GM19328 (cell line): Measurements from ENCODE around the gene ADAM17.
"Not testable (repeated sequence)": the region's sequence is repeated elsewhere in the genome, so short reads cannot be mapped to it uniquely, and the experiment has no call there.

Experiments used
- ATAC-seq: cut with Tn5 transposase; IDR thresholded peaks from one replicate; pipeline ENCODE4 v1.9.1; 2021; ENCODE audit warnings: mild to moderate bottlenecking, moderate library complexity; ENCODE audit not compliant: unreplicated experiment

The ADAM17 gene

DNA sequence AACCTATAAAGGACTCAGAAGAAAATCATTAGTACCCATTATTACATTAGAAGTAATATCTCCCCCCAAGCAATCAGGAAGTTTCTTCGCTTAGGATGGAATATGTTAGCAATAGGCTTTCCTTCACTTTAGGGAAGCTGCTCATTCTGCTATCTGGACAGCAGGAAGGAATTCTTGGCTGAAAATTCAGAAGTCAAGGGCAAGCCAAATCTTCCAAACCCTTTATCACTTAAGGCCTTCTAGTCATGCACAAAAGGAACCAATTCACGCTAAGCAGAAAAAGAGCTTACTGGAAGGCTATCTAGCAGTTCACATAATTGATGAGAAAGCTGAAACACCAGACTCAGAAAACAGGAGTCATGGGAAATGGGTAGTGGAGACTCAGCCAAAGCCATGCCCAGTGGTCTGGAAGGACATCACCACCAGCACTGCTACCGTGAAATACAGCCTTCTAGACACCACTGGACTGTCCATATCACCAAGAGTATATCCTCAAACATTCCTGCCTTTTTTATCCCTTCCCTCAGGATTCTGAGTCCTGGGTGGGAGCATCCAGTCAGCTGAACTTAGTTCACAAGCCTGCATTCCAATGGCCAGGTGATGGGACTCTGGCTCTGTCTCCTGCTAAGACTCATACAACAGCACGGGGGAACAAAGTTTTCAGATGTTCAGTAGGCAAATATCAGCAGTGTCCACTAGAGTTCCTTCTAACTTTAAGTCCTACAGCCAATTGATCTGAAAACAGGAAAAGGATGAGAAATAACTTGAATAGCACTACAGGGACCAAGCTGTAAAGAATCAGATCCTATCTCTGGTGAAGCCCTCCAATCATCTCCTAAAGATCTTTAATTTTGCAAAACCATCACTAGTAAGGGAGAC, 14.8 kb upstream of the ADAM17 start:
- no peak for ATAC-seq

- no peak for ATAC-seq
Measured at GRCh38 chr2:9565436-9566153, 10.0 kb upstream of the ADAM17 start.

DNA sequence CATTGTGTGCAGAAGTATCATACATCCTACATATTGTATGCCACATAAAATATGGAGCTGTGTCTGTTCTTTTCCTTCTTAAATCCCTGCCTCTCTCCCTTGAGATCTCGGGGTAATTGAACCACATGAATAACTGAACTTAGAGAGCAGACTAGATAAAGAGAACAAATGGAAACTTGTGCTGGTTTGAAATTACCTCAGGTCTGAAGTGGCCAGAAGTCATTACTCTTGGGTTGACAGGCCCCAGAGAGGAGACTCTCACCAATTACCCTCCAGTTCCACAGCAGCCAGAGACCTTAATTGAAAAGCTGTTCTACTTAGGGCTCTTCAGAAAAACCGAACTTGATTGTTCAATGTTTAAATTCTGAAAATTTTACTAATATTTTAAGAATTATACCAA, 5.0 kb upstream of the ADAM17 start:
- no peak for ATAC-seq

DNA sequence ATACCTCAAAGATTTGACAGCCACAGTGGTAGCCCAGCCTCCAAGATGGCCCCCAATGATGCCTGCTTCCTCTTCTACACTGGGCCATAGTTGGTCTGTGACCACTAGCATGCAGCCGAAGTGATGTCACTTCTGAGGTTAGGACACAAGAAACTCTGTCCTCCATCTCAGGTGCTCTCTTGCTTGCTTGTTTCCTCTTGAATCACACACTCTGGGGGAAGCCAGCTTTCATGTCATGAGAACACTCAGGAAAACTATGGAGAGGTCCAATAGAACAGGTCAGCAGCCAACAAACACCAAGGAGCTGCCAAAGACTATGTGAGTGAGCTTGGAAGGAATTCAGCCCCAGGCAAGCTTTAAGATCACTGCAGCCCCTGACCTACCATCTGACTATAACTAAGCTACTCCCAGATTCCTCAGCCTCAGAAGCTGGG, 3.3 kb upstream of the ADAM17 start:
- ATAC-seq: no peak

GRCh38 chr2:9556121-9556743, 602 bp upstream of the ADAM17 start:
- peak; percentile 23 for ATAC-seq

DNA sequence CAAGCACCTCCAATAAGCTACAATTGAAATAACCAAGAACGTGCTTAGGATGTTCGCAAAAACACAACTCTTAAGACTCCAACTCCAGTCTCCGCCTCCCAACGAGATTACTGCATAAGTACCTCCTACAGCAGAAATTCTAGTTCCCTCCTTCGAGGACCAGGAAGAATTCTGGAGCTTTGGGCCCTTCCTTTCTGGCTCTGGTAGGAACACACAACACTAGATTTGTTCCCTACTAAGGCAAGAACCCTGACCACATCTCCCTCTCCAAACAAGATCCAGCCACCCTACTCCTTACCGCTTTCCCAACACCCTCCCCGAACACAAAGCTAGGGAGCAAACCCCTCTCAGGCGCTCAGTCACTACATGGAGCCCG, 721 bp downstream of the ADAM17 start:
- no peak for ATAC-seq

DNA sequence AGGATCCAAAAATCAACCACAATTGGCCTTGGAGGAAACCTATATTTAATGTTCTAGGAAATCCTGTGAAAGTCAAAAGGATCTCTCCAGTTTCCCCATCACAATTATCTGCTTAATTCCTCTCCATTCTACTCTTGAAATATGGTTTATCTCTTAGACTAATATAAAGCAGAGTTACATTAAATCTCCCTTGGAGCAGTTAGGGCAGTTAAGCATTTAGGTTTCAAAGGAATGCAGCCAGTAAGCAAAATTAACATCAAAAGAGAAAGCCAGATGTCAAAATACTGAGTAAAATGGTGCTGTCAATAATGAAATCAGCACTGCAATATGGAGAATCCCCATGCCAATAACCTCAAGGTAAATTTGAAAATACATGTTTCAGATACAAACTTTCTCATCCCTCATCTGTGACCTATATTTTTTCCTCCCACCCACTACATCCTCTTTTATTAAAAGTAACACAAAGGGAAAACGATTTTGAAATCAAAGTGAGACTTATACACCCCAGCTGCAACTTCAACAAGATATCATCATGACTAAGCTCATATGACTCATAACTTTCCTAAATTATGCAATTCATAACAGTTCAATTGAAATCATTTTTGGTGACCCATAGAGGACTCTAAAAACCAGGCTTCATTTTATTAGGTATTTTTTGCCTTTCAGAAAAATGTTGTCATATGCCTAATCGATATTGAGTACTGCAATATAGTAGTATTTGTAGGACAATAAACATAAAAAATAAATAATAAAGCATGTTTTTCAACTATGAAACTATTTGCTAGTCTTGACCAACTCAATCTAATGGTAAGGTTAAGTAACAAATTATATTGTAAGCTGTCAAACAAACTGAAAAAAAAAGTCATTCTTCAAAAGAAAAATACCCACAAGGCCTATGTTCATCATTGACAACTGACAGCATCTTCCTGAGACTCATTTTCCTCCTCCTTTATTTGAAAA, 3.1 kb downstream of the ADAM17 start:
- no peak for ATAC-seq

DNA sequence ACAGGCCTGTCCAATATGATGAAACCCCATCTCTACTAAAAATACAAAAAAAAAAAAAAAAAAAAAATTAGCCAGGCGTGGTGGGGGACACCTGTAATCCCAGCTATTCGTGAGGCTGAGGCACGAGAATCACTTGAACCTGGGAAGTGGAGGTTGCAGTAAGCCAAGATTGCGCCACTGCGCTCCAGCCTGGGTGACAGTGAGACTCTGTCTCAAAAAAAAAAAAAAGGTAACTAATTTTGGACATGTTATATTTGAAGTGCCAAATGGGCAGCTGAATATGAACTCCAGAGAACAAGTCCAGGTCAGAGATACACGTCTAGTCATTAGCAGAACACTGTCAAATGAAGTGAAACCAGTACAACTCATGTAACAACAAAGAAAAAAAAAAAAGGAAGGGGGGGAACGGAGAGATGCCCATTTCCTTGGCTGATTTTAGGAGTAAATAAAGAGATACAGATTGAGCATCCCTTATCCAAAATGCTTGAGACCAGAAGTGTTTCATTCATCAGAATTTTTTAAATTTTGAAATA, 4.7 kb downstream of the ADAM17 start:
- ATAC-seq: not testable (repeated sequence)

GRCh38 chr2:9549420-9549819, 6.2 kb downstream of the ADAM17 start:
- ATAC-seq: no peak

DNA sequence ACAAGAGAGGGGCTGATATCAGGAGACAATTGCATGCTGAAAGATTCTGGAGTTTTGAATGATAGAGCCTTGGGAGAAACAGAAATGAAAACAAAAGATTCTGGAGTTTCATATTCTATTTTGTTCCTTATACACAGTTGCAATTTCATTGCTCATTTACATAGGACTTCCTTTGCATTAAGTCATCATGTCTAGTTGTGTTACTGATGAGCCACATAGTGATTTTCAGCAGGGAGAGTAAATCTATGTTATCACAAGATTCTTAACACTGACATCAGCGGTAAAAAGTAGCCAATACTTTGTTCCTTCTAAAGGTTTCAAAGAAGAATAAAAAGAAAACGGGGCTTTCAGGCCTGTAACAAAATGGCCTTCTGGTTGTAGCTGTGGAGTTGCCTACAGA, 7.1 kb downstream of the ADAM17 start:
- ATAC-seq: no peak

- ATAC-seq: no peak
Measured at GRCh38 chr2:9547262-9547991, 8.2 kb downstream of the ADAM17 start.

DNA sequence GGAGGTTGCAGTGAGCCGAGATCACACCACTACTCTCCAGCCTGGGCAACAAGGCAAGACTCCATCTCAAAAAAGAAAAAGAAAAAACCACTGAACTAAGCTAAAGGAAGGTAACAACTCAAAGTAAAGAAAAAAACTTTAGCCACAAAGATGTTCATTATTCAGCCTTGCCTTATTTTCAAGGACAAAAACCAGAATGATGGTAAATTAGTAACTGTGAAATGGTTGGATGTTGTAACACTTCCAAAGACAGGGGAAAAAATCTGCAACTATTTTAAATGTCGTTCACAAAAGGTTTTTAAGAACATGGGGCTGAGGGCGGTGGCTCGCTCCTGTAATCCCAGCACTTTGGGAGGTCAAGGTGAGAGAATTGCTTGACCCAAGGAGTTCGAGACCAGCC, 10.1 kb downstream of the ADAM17 start:
- no peak for ATAC-seq

DNA sequence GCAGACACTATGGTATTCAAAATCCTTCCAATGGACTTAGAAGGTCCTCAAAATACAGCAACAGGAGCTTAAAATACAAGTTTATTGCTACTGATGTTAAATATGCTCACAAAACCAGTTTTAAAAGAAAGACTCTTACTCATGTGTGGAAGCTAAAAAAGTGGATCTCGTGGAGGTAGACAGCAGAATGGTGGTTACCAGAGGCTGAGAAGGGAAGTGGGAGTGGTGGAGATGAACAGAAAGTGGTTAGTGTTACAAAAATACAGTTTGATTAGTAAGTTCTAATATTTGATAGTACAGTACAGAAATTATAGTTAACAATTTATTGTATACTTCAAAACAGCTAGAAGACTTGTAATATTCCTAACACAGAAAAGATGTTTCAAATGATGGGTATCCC, 12.1 kb downstream of the ADAM17 start:
- no peak for ATAC-seq

- no peak for ATAC-seq
Measured at GRCh38 chr2:9539531-9539930, 16.1 kb downstream of the ADAM17 start.

GRCh38 chr2:9538000-9538507, 17.6 kb downstream of the ADAM17 start:
- ATAC-seq: no peak

GRCh38 chr2:9536504-9536903, 19.1 kb downstream of the ADAM17 start:
- ATAC-seq: no peak

- ATAC-seq: no peak
Measured at GRCh38 chr2:9535177-9535576, 20.5 kb downstream of the ADAM17 start.

GRCh38 chr2:9533663-9534062, 22.0 kb downstream of the ADAM17 start:
- ATAC-seq: no peak

- ATAC-seq: no peak
Measured at GRCh38 chr2:9532421-9532820, 23.2 kb downstream of the ADAM17 start.
